ENCODE data around the gene RNF220. TPM values are rescaled to one million over a fixed set of nuclear protein-coding genes. Genes with fewer than 3 reads are reported as not detected.

The RNF220 gene
- total and polyA plus RNA-seq, 2 of the 13 experiments (the other 11 are each of a cell fraction or from before 2014, with no cell fraction given): 48.2 to 72.1 TPM

GRCh38 chr1:44631647-44632539 is 226.8 kb downstream of the RNF220 start (continued):
- peak; percentile 77 for TF ChIP-seq ZHX2 (IDR thresholded peaks at IDR 0.05; ENCODE audit: low read depth)
- TF ChIP-seq ZHX2 (CRISPR knock-in tag; IDR thresholded peaks at IDR 0.05; ENCODE audit: borderline replicate concordance): no peak
- peak; percentile 60; the same call in 1 of the 2 replicates for TF ChIP-seq THAP7 (CRISPR knock-in tag; IDR thresholded peaks at IDR 0.05)
- no peak for TF ChIP-seq ARHGAP35 (CRISPR knock-in tag; IDR thresholded peaks at IDR 0.05; ENCODE audit: borderline replicate concordance)
- no peak for TF ChIP-seq DRAP1 (CRISPR knock-in tag; IDR thresholded peaks at IDR 0.05)
- TF ChIP-seq ZNF704 (CRISPR knock-in tag; IDR thresholded peaks at IDR 0.05; ENCODE audit: borderline replicate concordance): no peak
- TF ChIP-seq GABPB1 (CRISPR knock-in tag; IDR thresholded peaks at IDR 0.05): peak; percentile 83
- TF ChIP-seq ZBTB38 (CRISPR knock-in tag; IDR thresholded peaks at IDR 0.05): peak; percentile 52; the same call in 1 of the 2 replicates
- no peak for TF ChIP-seq DBP (CRISPR knock-in tag; IDR thresholded peaks at IDR 0.05; ENCODE audit: not compliant biosample characterization)
- no peak for TF ChIP-seq PHF21A (CRISPR knock-in tag; IDR thresholded peaks at IDR 0.05)
- no peak for TF ChIP-seq NAIF1 (CRISPR knock-in tag; IDR thresholded peaks at IDR 0.05; ENCODE audit: borderline replicate concordance)
- TF ChIP-seq NFYC (CRISPR knock-in tag; IDR thresholded peaks at IDR 0.05): no peak
- no peak for TF ChIP-seq ZNF382 (CRISPR knock-in tag; IDR thresholded peaks at IDR 0.05; ENCODE audit: borderline replicate concordance)
- TF ChIP-seq HHEX (CRISPR knock-in tag; IDR thresholded peaks at IDR 0.05): no peak
- TF ChIP-seq TBX2 (CRISPR knock-in tag; IDR thresholded peaks at IDR 0.05; ENCODE audit: borderline replicate concordance): peak; percentile 60; the same call in 1 of the 2 replicates
- no peak for TF ChIP-seq CBX1 (IDR thresholded peaks at IDR 0.05; ENCODE audit: low read depth)
